Panc1 (cell line): Measurements from ENCODE around the gene SAP130.

ENCODE experiments used
- CTCF ChIP-seq: fragments of 450-650 bp; IDR thresholded peaks from 2 replicates; pipeline ENCODE4 v1.5.1; 2017; ENCODE audit warnings: mild to moderate bottlenecking
- POLR2AphosphoS5 ChIP-seq: IDR thresholded peaks from 2 replicates; pipeline ENCODE4 v1.6.1; 2012; ENCODE audit warnings: mild to moderate bottlenecking, low read depth, low read length, moderate library complexity
- SIN3A ChIP-seq: IDR thresholded peaks from 2 replicates; pipeline ENCODE4 v1.6.1; 2012; ENCODE audit warnings: low read depth, mild to moderate bottlenecking, low read length, moderate library complexity, borderline replicate concordance; ENCODE audit not compliant: insufficient read depth
- TCF7L2 ChIP-seq: IDR thresholded peaks from 2 replicates; pipeline ENCODE4 v1.6.1; 2011; ENCODE audit warnings: mild to moderate bottlenecking, low read depth, low read length, inconsistent platforms
- TF ChIP-seq, protein P1 (sequence below), 2 experiments: IDR thresholded peaks; 2 replicates each; pipeline ENCODE4 v1.6.1; 2011 to 2012; ENCODE audit warnings: low read depth in 2 of 2, control low read depth in 1 of 2, low read length in 1 of 2, mild to moderate bottlenecking in 1 of 2, moderate library complexity in 1 of 2; ENCODE audit not compliant: insufficient read depth in 1 of 2

DNA sequence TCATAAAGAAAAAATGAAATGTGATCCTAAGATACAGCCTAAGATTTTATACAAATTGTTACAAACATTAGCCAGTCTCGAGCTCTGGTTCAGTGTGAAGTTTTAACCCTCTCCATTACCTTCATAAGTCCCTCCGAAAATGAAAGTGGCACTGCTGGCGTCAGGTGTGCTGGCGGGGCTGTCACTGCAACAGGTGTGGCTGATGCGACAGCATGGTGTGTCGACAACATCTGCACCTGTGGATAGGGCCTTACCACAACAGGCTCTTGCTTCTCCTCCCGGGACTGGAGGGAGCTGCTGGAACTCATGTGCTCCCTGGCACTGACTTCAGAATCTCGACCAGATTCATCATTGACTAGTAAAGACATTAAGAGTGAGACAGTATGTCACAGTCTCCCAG lies 10.3 kb downstream of the SAP130 start:
- TF ChIP-seq CTCF (no peak), POLR2AphosphoS5 (no peak), SIN3A (no peak), TCF7L2 (no peak)
- TF ChIP-seq, protein P1, sequence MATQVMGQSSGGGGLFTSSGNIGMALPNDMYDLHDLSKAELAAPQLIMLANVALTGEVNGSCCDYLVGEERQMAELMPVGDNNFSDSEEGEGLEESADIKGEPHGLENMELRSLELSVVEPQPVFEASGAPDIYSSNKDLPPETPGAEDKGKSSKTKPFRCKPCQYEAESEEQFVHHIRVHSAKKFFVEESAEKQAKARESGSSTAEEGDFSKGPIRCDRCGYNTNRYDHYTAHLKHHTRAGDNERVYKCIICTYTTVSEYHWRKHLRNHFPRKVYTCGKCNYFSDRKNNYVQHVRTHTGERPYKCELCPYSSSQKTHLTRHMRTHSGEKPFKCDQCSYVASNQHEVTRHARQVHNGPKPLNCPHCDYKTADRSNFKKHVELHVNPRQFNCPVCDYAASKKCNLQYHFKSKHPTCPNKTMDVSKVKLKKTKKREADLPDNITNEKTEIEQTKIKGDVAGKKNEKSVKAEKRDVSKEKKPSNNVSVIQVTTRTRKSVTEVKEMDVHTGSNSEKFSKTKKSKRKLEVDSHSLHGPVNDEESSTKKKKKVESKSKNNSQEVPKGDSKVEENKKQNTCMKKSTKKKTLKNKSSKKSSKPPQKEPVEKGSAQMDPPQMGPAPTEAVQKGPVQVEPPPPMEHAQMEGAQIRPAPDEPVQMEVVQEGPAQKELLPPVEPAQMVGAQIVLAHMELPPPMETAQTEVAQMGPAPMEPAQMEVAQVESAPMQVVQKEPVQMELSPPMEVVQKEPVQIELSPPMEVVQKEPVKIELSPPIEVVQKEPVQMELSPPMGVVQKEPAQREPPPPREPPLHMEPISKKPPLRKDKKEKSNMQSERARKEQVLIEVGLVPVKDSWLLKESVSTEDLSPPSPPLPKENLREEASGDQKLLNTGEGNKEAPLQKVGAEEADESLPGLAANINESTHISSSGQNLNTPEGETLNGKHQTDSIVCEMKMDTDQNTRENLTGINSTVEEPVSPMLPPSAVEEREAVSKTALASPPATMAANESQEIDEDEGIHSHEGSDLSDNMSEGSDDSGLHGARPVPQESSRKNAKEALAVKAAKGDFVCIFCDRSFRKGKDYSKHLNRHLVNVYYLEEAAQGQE (IDR thresholded peaks at IDR 0.05; ENCODE audit: insufficient read depth in 1 of 2, low read depth in 2 of 2, low read length in 1 of 2), result no peak
